HG02642 (cell line): ENCODE data around the gene IL36G.

Experiments used
- ATAC-seq: cut with Tn5 transposase; IDR thresholded peaks from one replicate; pipeline ENCODE4 v1.9.1; 2021; ENCODE audit warnings: mild to moderate bottlenecking; ENCODE audit not compliant: unreplicated experiment, poor library complexity

IL36G gene

DNA sequence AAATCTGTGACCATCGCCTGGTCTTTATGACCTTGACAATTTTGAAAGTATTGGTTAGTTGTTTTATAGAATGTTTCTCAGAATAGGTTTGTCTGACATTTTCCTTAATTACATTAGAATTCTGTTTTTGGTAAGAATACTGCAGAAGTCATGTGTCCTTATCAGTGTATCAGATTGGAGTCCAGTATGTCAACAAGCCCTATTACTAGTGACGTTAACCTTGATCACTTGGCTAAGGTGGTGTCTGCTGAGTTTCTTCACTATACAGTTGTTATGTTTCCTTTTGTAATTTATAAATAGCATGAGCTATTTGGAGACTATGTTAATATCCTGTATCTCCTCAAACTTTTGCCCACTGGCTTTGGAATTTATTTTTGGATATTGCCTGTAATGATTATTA is 10.8 kb upstream of the IL36G start:
- no peak for ATAC-seq

DNA sequence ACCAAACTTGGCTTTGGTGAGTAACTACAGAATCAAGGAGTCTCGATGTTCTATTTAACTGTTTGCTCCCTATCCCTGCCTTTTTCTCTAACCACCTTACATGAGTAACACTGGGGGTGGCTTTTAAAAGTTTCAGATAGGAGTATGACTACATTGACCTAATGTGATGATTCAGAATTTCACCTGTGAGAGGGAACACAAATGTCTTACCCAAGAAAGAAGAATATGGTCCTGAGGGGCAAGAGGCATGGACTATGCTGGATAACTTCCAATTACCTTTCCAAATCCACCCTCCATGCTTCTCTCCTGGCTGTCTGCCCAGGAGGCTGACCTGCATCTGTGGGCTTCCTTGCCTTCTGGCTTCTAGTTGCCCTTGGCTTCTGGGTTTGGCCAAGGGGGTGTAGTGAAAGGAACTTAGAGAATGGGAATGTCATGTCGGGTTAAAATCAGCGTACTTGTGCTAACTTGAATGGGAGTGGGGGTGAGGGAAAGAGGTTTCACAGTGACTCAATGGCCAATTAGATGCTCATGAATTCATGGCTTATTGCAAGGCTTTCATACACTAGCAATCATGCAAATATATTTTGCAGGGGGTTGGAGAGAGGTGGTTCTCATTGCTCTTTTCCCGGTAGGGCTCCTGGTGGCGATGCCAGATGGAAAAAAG is 5.3 kb upstream of the IL36G start:
- ATAC-seq = no peak

DNA sequence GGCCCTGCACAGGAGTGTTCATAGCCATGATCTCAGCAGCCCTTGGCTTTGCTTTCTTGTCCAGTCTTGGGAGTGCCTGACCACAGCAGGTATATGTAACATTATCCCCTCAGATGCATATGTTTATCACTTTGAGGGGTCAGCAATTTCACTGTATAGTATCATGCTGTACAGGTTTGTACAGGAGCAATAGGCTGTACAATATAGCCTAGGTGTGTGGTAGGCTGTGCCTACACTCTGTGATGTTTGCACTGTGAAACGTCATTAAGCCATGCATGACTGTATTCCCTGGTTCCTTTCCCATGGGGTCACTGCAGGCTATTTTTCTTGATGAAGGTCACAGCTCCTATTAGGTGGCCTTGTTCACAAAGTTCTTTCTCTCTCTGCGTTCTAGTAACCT is 4.7 kb upstream of the IL36G start:
- no peak for ATAC-seq

DNA sequence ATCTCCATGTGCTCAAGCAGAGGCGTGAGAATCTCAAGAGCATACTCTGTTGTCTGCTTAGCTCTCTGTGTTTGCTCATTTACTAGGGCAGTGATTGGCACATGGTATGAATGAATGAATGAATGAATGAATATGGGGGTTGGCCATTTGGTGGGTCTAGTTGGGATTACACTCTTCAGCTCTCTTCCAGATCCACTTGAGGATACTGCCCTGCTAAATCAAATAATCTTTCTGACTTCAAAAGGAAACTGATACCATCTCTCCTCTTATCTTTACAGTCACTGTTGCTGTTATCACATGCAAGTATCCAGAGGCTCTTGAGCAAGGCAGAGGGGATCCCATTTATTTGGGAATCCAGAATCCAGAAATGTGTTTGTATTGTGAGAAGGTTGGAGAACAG is 1.9 kb downstream of the IL36G start:
- ATAC-seq = no peak

DNA sequence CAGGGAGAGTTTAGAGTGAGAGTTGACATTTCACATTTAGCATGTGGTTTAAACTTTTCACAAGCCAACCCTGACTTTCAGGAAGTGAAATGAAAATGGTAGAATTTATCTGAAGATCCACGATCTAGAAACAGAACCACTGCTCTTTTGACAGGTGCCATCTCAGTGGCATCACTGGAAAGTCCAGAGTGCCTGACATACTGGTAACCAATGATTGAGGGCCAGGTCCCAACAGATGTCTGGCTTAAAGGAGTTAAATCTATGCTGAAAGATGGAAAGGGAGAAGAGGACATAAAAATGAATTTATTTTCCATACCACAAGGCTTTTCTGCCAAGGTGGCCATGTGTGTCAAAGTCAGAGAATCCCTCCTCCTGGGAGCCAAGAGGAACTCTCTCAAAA is 2.7 kb downstream of the IL36G start:
- ATAC-seq = no peak

GRCh38 chr2:112985090-112985489 is 7.3 kb downstream of the IL36G start:
- ATAC-seq = no peak

GRCh38 chr2:112989611-112990010 is 11.8 kb downstream of the IL36G start:
- no peak for ATAC-seq

DNA sequence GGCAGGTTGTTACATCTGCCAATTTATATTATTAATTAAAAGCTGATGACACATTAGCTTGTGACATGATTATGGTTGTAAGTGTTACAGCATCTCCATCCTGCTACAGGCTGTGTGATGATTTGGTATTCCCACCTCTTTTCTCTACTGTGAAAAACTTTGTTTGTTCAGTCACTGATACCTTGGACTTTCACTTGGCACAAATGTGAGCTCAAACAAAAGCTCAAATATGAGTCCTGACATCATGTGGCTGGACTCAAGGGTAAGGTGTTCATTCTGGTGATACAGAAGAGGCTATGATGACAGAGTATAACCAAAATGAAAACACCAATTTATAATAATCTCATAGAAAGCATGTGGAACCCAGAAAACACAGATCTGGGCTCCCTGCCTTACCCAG is 16.0 kb downstream of the IL36G start:
- ATAC-seq = no peak

- no peak for ATAC-seq
These were observed 16.8 kb downstream of the IL36G start for GRCh38 chr2:112994648-112995047.

GRCh38 chr2:112995346-112995920 is 17.6 kb downstream of the IL36G start:
- ATAC-seq = no peak

GRCh38 chr2:112996635-112997034 is 18.8 kb downstream of the IL36G start:
- no peak for ATAC-seq

GRCh38 chr2:112997151-112997550 is 19.3 kb downstream of the IL36G start:
- no peak for ATAC-seq

DNA sequence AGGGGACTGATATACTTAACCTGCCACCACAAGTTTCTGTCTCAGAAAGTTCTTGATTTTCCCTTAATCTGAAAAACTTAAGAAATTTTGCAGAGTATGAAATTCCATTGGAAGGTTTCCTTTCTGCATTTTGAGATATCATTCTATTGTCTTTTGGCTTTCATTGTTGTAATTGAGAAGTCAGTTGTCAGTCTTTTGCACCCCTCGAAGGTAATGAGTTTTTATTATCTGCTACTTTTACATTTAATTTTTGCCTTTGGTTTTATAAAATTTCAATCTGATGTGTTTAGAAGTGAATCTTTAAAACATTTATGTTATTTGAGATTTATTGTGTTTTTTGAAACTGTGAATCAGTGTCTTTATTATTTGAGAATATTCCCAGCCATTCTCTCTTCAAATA is 22.6 kb downstream of the IL36G start:
- no peak for ATAC-seq

GRCh38 chr2:113002677-113003076 is 24.9 kb downstream of the IL36G start:
- no peak for ATAC-seq

DNA sequence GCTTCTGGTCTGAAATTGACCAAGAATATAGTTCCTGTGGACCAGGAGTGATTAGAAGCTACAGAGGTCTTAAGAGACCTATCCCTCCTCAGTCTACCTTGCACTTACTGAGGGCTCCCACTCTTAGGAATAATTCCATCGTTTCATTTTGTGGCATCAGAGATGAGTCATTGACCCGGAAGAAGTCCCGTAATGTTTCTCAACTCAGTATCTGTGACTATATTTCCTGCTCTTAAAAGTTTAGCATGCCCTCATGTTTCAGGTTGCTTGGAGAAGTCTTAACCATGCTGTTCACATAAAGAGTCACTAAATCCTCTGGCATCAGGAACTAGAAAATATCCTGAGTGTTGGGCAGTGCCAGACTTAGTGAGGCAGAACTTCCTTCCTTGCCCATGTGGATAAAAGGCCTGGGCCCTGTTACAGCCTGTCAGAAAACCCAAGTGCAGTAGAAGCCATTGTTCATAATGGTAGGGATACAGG is 27.3 kb downstream of the IL36G start, which contains the start of gene IL36A:
IL36A (plus strand) TSS at position 430 of the 480 bp plus-strand sequence. CDS start 413 bp downstream, outside the sequence.
- no peak for ATAC-seq

DNA sequence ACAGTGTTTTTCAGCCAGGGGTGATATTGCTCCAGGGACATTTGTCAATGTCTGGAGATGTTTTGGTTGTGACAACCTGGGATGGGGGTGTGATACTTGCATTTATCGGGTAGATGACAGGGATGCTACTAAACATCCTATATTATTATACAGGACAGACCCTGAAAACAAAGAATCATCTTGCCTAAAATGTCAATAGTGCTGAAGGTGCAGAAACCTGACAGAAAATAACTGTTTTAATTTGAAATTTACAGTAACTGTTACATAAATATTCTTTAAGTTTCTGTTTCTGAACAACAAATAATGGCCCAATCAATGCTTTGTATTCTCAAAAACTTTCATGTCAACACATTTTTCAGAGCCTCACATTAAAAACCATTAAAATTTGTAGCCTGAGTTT is 29.4 kb downstream of the IL36G start:
- no peak for ATAC-seq

DNA sequence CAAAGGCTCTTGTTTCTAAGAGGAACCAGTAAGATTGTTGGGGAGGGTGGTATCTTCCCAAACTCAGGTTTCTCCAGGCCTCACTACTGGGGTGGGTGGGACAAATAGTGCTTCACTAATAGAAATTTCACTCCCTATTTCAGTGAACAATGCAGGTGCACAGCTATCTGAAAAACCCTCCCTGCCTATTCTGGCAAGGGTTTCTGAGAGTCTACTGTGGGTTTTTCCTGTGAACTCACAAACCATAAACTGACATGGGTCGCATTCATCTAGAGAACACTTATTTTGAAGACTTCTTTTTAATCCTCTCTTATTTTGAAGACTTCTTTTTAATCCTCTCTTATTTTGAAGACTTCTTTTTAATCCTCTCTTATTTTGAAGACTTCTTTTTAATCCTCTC is 31.8 kb downstream of the IL36G start:
- ATAC-seq = no peak

- ATAC-seq = no peak
These were observed 32.3 kb downstream of the IL36G start for GRCh38 chr2:113010088-113010487.

DNA sequence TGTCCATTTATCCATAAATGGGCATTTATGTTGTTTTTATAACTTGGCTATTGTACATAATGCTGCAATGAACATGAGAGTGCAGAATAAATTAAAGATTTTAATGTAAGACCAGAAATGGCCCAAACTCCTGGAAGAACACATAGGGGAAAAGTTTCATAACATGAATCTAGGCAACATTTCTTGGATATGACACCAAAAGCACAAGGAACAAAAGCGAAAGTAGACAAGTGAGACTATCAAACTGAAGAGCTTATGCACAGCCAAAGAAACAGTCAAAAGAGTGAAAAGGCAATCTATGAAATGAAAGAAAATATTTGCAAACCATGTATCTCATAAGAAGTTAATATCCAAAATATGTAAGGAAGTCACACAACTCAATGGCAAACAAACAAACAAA is 33.3 kb downstream of the IL36G start:
- ATAC-seq = no peak

DNA sequence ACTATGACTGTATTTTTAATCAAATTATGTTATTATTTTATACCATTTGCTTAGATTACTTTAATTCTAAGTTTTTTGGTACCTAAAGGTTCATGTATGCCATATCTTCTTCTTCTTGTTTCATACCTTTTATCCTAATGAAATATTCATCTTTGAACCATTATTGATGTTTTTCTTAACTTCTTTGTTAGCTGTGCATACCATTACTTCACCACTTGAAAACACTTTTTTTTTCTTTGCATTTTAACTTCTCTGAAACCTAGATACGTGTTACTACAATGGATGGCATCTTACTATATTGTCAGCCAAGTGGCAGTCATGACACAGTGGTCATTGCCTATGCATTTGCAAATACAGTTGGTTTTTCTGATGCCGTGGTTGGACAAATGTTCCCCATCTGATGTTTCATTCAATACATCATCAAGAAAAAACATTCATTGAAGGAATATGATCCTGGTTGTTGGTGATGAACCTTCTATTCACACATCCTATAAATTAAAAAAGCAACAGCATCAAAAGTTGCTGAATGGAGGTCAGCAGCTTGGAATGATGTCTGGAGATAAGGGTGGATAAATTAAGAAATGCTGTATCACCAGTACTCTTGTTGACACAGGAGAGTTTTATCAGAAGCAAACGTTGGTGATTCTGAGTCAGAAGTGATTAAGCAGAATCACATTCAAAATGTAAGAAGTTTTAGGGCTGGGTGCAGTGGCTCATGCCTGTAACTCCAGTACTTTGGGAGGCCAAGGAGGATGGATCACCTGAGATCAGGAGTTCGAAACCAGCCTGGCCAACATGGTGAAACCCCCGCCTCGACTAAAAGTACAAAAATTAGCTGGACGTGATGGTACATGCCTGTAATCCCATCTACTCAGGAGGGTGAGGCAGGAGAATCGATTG is 34.9 kb downstream of the IL36G start:
- no peak for ATAC-seq

DNA sequence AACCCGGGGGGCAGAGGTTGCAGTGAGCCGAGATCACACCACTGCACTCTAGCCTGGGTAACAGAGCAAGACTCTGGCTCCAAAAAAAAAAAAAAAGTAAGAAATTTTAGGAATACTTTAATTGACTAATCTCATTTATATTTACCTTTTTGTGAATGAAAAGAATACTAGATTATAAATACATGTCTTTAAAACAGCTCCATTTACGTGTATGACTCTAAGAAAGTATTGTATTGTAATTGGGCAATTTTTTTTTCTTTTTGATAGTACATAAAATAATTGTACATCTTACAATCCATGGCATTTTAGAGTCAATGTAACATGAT is 35.5 kb downstream of the IL36G start:
- no peak for ATAC-seq
